ENCODE measurements around the gene THAP5. TPM values are rescaled to one million over a fixed set of nuclear protein-coding genes. Genes with fewer than 3 reads are reported as not detected.

Gene THAP5
- total RNA-seq, 1 experiment from 2014 or later: 12.6 TPM

GRCh38 chr7:108590606-108591005 is 21.1 kb upstream of the THAP5 start:
- H3K9me3 ChIP-seq: no peaks in the 10 kb centered on the region
- no peak for DNase-seq
- H3K36me3 ChIP-seq: no peaks in the 10 kb centered on the region
- no peak overlapping the region for H3K4me3 ChIP-seq
- H3K27me3 ChIP-seq: no peaks in the 10 kb centered on the region

- DNase-seq: no peak
- H3K4me3 ChIP-seq: no peak overlapping the region
- H3K9me3 ChIP-seq: no peaks in the 10 kb centered on the region
- H3K27me3 ChIP-seq: no peaks in the 10 kb centered on the region
- H3K36me3 ChIP-seq: no peaks in the 10 kb centered on the region
Measured at GRCh38 chr7:108589874-108590273, 20.4 kb upstream of the THAP5 start.

GRCh38 chr7:108589199-108589598 is 19.7 kb upstream of the THAP5 start:
- Histone ChIP-seq H3K36me3 (no peaks in the 10 kb centered on the region), H3K27me3 (no peaks in the 10 kb centered on the region), H3K4me3 (no peak overlapping the region), H3K9me3 (no peaks in the 10 kb centered on the region)
- DNase-seq: no peak

GRCh38 chr7:108586274-108586710 is 16.8 kb upstream of the THAP5 start:
- Histone ChIP-seq H3K4me3 (no peak overlapping the region), H3K9me3 (no peaks in the 10 kb centered on the region), H3K36me3 (no peaks in the 10 kb centered on the region), H3K27me3 (no peaks in the 10 kb centered on the region)
- DNase-seq: no peak

GRCh38 chr7:108585843-108586242 is 16.3 kb upstream of the THAP5 start:
- H3K27me3 ChIP-seq: no peaks in the 10 kb centered on the region
- H3K36me3 ChIP-seq: no peaks in the 10 kb centered on the region
- H3K4me3 ChIP-seq: no peak overlapping the region
- H3K9me3 ChIP-seq: no peaks in the 10 kb centered on the region
- no peak for DNase-seq

GRCh38 chr7:108584211-108584610 is 14.7 kb upstream of the THAP5 start:
- no peak for DNase-seq
- H3K36me3 ChIP-seq: no peaks in the 10 kb centered on the region
- H3K4me3 ChIP-seq: no peak overlapping the region

GRCh38 chr7:108581655-108582491 is 12.4 kb upstream of the THAP5 start:
- Histone ChIP-seq H3K27me3 (no peaks in the 10 kb centered on the region), H3K36me3 (no peaks in the 10 kb centered on the region), H3K4me3 (no peak overlapping the region), H3K9me3 (no peaks in the 10 kb centered on the region)
- no peak for DNase-seq

More at GRCh38 chr7:108584211-108584610, 14.7 kb upstream of the THAP5 start:
- Histone ChIP-seq H3K9me3 (no peaks in the 10 kb centered on the region), H3K27me3 (no peaks in the 10 kb centered on the region)

GRCh38 chr7:108580298-108580697 is 10.8 kb upstream of the THAP5 start:
- H3K4me3 ChIP-seq: no peak overlapping the region
- H3K9me3 ChIP-seq: no peaks in the 10 kb centered on the region
- no peaks in the 10 kb centered on the region for H3K27me3 ChIP-seq
- DNase-seq: no peak
- H3K36me3 ChIP-seq: no peaks in the 10 kb centered on the region

GRCh38 chr7:108578937-108579336 is 9.4 kb upstream of the THAP5 start:
- H3K9me3 ChIP-seq: no peaks in the 10 kb centered on the region
- peaks cover 4% of the 10 kb centered on the region; the same call in 1 of the 2 replicates for H3K36me3 ChIP-seq
- no peaks in the 10 kb centered on the region for H3K27me3 ChIP-seq
- DNase-seq: no peak
- H3K4me3 ChIP-seq: no peak overlapping the region

GRCh38 chr7:108576116-108576515 is 6.6 kb upstream of the THAP5 start:
- H3K4me3 ChIP-seq: no peak overlapping the region
- no peaks in the 10 kb centered on the region for H3K27me3 ChIP-seq
- H3K36me3 ChIP-seq: peaks cover 24% of the 10 kb centered on the region
- no peaks in the 10 kb centered on the region for H3K9me3 ChIP-seq
- DNase-seq: no peak

GRCh38 chr7:108575156-108575555 is 5.7 kb upstream of the THAP5 start:
- no peaks in the 10 kb centered on the region for H3K27me3 ChIP-seq
- DNase-seq: no peak
- H3K4me3 ChIP-seq: no peak overlapping the region
- no peaks in the 10 kb centered on the region for H3K9me3 ChIP-seq
- peaks cover 24% of the 10 kb centered on the region for H3K36me3 ChIP-seq

GRCh38 chr7:108572480-108572879 is 3.0 kb upstream of the THAP5 start:
- H3K36me3 ChIP-seq: peaks cover 24% of the 10 kb centered on the region
- no peak for DNase-seq
- H3K4me3 ChIP-seq: no peak overlapping the region
- no peaks in the 10 kb centered on the region for H3K9me3 ChIP-seq
- H3K27me3 ChIP-seq: no peaks in the 10 kb centered on the region

- H3K36me3 ChIP-seq: peaks cover 28% of the 10 kb centered on the region
- peak; percentile 13 for DNase-seq
- peak overlapping the region; percentile 82 for H3K4me3 ChIP-seq
- H3K27me3 ChIP-seq: no peaks in the 10 kb centered on the region
- no peaks in the 10 kb centered on the region for H3K9me3 ChIP-seq
Measured at GRCh38 chr7:108570146-108570755, 745 bp upstream of the THAP5 start.

GRCh38 chr7:108568801-108569380 is 615 bp downstream of the THAP5 start:
- no peaks in the 10 kb centered on the region for H3K9me3 ChIP-seq
- no peak for DNase-seq
- peaks cover 33% of the 10 kb centered on the region for H3K36me3 ChIP-seq
- H3K27me3 ChIP-seq: no peaks in the 10 kb centered on the region
- H3K4me3 ChIP-seq: peak overlapping the region; percentile 82

- H3K4me3 ChIP-seq: no peak overlapping the region
- no peaks in the 10 kb centered on the region for H3K9me3 ChIP-seq
- no peak for DNase-seq
- H3K36me3 ChIP-seq: peaks cover 13% of the 10 kb centered on the region
- H3K27me3 ChIP-seq: no peaks in the 10 kb centered on the region
Measured at GRCh38 chr7:108565987-108566386, 3.5 kb downstream of the THAP5 start.

GRCh38 chr7:108561047-108561619 is 8.4 kb downstream of the THAP5 start:
- Histone ChIP-seq H3K36me3 (peaks cover 12% of the 10 kb centered on the region), H3K9me3 (no peaks in the 10 kb centered on the region; the same call in 1 of the 2 replicates), H3K27me3 (no peaks in the 10 kb centered on the region), H3K4me3 (no peak overlapping the region)
- DNase-seq: no peak

- DNase-seq: no peak
- Histone ChIP-seq H3K36me3 (peaks cover 3% of the 10 kb centered on the region), H3K27me3 (no peaks in the 10 kb centered on the region), H3K9me3 (no peaks in the 10 kb centered on the region; the same call in 1 of the 2 replicates), H3K4me3 (no peak overlapping the region)
Measured at GRCh38 chr7:108559253-108559652, 10.3 kb downstream of the THAP5 start.
